Measurements from ENCODE around the gene SPINDOC.

- no peak for TF ChIP-seq CSRNP3 (CRISPR knock-in tag; IDR thresholded peaks at IDR 0.05)
- TF ChIP-seq BACH2 (CRISPR knock-in tag; IDR thresholded peaks at IDR 0.05; ENCODE audit: borderline replicate concordance) = no peak
- no peak for TF ChIP-seq ZFP30 (CRISPR knock-in tag; IDR thresholded peaks at IDR 0.05)
- no peak for TF ChIP-seq ZNF70 (CRISPR knock-in tag; IDR thresholded peaks at IDR 0.05)
- TF ChIP-seq ESRRG (CRISPR knock-in tag; IDR thresholded peaks at IDR 0.05) = no peak
- no peak for TF ChIP-seq ARNTL (CRISPR knock-in tag; IDR thresholded peaks at IDR 0.05; ENCODE audit: borderline replicate concordance, low read depth)
- no peak for TF ChIP-seq ZFP3 (CRISPR knock-in tag; IDR thresholded peaks at IDR 0.05)
- TF ChIP-seq ISL1 (CRISPR knock-in tag; IDR thresholded peaks at IDR 0.05) = no peak
- TF ChIP-seq PATZ1 (CRISPR knock-in tag; IDR thresholded peaks at IDR 0.05; ENCODE audit: borderline replicate concordance) = no peak
- TF ChIP-seq OSR1 (CRISPR knock-in tag; IDR thresholded peaks at IDR 0.05) = no peak
- TF ChIP-seq CSDC2 (CRISPR knock-in tag; IDR thresholded peaks at IDR 0.05) = no peak
Observed at GRCh38 chr11:63768237-63769041, 44.8 kb upstream of the SPINDOC start, which contains the start of gene ZFTA.
